ENCODE data around the gene CPAMD8. TPM values are rescaled to one million over a fixed set of nuclear protein-coding genes. Genes with fewer than 3 reads are reported as not detected.

The CPAMD8 gene
- total and polyA plus RNA-seq, 9 donors: 2.4 to 13.0 (median 7.9) TPM

DNA sequence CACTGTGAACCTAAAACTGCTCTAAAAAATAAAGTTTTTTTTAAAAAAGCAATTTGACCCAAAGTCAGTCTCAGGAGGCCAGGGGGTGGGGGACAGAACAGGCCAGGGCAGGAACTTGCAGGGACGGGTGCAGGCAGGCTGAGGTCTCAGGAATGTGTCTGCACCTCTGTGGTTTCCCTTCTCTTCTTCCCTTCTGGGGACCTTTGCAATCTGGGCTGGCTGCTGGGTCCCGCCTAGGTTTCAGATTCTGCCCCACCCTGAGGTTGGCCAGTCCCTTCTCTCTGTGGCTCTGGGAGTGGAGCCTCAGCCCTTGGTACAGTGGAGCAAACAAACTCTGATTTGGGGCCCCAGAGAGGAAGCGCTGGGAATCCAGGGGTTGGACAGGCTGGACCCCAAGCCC, 143.1 kb downstream of the CPAMD8 start:
- WGBS, 3 donors: 85 to 94% (median 88%) methylated on average over 2 to 3 of the region's 3 CpGs
- no peak overlapping the region for H3K27ac ChIP-seq
- H3K4me1 ChIP-seq (ENCODE audit: insufficient read depth): no peaks in the 10 kb centered on the region
- no peak overlapping the region for H3K4me3 ChIP-seq
- peaks cover 0 to 2% of the 10 kb centered on the region in 2 donors for H3K9me3 ChIP-seq
- TF ChIP-seq, protein P1, sequence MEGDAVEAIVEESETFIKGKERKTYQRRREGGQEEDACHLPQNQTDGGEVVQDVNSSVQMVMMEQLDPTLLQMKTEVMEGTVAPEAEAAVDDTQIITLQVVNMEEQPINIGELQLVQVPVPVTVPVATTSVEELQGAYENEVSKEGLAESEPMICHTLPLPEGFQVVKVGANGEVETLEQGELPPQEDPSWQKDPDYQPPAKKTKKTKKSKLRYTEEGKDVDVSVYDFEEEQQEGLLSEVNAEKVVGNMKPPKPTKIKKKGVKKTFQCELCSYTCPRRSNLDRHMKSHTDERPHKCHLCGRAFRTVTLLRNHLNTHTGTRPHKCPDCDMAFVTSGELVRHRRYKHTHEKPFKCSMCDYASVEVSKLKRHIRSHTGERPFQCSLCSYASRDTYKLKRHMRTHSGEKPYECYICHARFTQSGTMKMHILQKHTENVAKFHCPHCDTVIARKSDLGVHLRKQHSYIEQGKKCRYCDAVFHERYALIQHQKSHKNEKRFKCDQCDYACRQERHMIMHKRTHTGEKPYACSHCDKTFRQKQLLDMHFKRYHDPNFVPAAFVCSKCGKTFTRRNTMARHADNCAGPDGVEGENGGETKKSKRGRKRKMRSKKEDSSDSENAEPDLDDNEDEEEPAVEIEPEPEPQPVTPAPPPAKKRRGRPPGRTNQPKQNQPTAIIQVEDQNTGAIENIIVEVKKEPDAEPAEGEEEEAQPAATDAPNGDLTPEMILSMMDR (IDR thresholded peaks at IDR 0.05): no peak
- no peak for TF ChIP-seq POLR2A (IDR thresholded peaks at IDR 0.05)
- no peak for TF ChIP-seq EP300 (IDR thresholded peaks at IDR 0.05)
- H3K36me3 ChIP-seq: no peaks in the 10 kb centered on the region
- DNase-seq: no peak
- intact Hi-C loops (cut with DNase I): no loop called here
- H3K27me3 ChIP-seq: no peaks in the 10 kb centered on the region

- 94 to 98% (median 97%) methylated on average over 3 of the region's 3 CpGs for WGBS, 3 donors
- H3K36me3 ChIP-seq: no peaks in the 10 kb centered on the region
- no peaks in the 10 kb centered on the region for H3K4me1 ChIP-seq (ENCODE audit: insufficient read depth)
- H3K4me3 ChIP-seq: no peak overlapping the region
- DNase-seq: no peak
- no peak overlapping the region for H3K27ac ChIP-seq
- peaks cover 0 to 2% of the 10 kb centered on the region in 2 donors for H3K9me3 ChIP-seq
- no peak for TF ChIP-seq POLR2A (IDR thresholded peaks at IDR 0.05)
- no peak for TF ChIP-seq EP300 (IDR thresholded peaks at IDR 0.05)
- TF ChIP-seq, protein P1 (IDR thresholded peaks at IDR 0.05): no peak
- intact Hi-C loops (cut with DNase I): no loop called here
- no peaks in the 10 kb centered on the region for H3K27me3 ChIP-seq
Observed at GRCh38 chr19:16882146-16882545, 144.5 kb downstream of the CPAMD8 start.

DNA sequence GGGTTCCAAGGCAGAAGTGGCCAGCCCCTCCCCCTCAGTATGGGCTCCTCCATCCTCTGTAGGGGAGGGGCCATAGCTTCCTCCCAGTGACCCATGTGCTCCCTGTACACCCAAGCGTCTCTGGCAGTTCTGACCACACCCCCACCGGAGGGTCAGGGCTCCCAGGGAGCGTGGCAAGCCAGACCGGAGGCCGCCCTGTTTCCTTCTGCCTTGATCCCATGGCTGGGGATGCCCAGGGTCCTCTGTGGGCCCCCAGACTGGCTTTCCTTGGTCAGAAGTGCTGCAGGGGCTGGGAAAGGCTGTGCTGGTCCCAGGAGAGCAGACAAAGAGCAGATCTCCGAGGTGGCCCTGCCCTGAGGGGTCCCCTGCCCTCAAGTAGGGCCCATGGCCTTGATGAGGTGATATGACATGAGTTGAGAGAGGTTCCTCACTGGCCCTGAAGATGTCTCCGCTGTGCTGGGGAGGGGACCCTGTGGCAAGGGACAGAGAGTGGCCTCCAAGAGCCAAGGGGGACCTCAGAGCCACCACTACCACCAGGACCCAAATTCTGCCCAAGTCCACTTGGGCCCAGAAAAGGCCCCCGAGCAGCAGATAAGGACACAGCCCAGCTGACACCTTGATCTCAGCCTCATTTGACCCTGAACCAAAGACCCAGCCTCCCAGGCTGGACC, 145.6 kb downstream of the CPAMD8 start:
- WGBS, 3 donors: 86 to 88% (median 87%) methylated on average over 8 of the region's 8 CpGs
- H3K27ac ChIP-seq: no peak overlapping the region
- no peaks in the 10 kb centered on the region for H3K4me1 ChIP-seq (ENCODE audit: insufficient read depth)
- intact Hi-C loops (cut with DNase I): no loop called here
- no peaks in the 10 kb centered on the region for H3K27me3 ChIP-seq
- peaks cover 0 to 2% of the 10 kb centered on the region in 2 donors for H3K9me3 ChIP-seq
- no peak for DNase-seq
- H3K4me3 ChIP-seq: no peak overlapping the region
- no peaks in the 10 kb centered on the region for H3K36me3 ChIP-seq
- TF ChIP-seq, protein P1 (IDR thresholded peaks at IDR 0.05): no peak
- TF ChIP-seq EP300 (IDR thresholded peaks at IDR 0.05) (no peak), POLR2A (IDR thresholded peaks at IDR 0.05) (no peak)

- Histone ChIP-seq H3K9me3 (peaks cover 0 to 2% of the 10 kb centered on the region in 2 donors), H3K4me3 (no peak overlapping the region), H3K36me3 (no peaks in the 10 kb centered on the region), H3K27me3 (no peaks in the 10 kb centered on the region), H3K4me1 (ENCODE audit: insufficient read depth) (no peaks in the 10 kb centered on the region), H3K27ac (no peak overlapping the region)
- no peak for DNase-seq
- 91 to 95% (median 93%) methylated on average over 55 of the region's 55 CpGs for WGBS, 3 donors
- TF ChIP-seq, protein P1 (IDR thresholded peaks at IDR 0.05): no peak
- TF ChIP-seq EP300 (IDR thresholded peaks at IDR 0.05) (no peak), POLR2A (IDR thresholded peaks at IDR 0.05) (no peak)
- intact Hi-C loops (cut with DNase I): no loop called here
Observed at GRCh38 chr19:16878181-16878965, 148.2 kb downstream of the CPAMD8 start.

Measured in ovary (tissue), 9 donors.